ENCODE measurements around the gene ANKRD35.

DNA sequence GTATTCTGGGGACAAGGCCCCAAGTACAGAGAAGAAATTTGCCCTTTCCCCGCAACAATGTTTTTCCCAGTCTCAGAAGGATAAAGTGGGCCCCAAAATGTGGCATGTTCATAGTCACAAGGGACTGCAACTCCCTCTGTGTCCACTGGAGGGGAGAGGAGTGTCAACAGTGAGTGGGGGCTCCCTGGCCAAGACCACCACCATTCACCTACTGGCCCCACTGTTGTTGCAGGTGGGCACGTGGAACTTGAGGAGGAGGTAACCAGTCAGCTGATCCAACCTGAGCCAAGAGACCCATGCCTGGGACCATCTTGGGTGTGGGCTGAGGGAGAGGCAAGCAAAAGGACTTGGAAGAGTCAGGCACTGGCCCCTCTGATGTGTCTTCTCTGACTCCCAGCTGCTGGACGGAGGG is 39.5 kb downstream of the ANKRD35 start:
- TF ChIP-seq, protein P1, sequence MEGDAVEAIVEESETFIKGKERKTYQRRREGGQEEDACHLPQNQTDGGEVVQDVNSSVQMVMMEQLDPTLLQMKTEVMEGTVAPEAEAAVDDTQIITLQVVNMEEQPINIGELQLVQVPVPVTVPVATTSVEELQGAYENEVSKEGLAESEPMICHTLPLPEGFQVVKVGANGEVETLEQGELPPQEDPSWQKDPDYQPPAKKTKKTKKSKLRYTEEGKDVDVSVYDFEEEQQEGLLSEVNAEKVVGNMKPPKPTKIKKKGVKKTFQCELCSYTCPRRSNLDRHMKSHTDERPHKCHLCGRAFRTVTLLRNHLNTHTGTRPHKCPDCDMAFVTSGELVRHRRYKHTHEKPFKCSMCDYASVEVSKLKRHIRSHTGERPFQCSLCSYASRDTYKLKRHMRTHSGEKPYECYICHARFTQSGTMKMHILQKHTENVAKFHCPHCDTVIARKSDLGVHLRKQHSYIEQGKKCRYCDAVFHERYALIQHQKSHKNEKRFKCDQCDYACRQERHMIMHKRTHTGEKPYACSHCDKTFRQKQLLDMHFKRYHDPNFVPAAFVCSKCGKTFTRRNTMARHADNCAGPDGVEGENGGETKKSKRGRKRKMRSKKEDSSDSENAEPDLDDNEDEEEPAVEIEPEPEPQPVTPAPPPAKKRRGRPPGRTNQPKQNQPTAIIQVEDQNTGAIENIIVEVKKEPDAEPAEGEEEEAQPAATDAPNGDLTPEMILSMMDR (IDR thresholded peaks at IDR 0.05): peak; percentile 63
- TF ChIP-seq NFYB (CRISPR knock-in tag; conservative IDR thresholded peaks at IDR 0.05; ENCODE audit: low read depth) (no peak), ZNF671 (CRISPR knock-in tag; IDR thresholded peaks at IDR 0.05) (no peak), FOXP1 (CRISPR knock-in tag; IDR thresholded peaks at IDR 0.05; ENCODE audit: borderline replicate concordance) (no peak)

Measured in WTC11 (cell line).